ENCODE data around the gene ACP5. TPM values are rescaled to one million over a fixed set of nuclear protein-coding genes. Genes with fewer than 3 reads are reported as not detected.
A peak's percentile ranks its signal among the peaks of the same experiment; 100 is the strongest.

ACP5 gene
- total RNA-seq, 1 donor from 2014 or later, result 3.1 TPM

DNA sequence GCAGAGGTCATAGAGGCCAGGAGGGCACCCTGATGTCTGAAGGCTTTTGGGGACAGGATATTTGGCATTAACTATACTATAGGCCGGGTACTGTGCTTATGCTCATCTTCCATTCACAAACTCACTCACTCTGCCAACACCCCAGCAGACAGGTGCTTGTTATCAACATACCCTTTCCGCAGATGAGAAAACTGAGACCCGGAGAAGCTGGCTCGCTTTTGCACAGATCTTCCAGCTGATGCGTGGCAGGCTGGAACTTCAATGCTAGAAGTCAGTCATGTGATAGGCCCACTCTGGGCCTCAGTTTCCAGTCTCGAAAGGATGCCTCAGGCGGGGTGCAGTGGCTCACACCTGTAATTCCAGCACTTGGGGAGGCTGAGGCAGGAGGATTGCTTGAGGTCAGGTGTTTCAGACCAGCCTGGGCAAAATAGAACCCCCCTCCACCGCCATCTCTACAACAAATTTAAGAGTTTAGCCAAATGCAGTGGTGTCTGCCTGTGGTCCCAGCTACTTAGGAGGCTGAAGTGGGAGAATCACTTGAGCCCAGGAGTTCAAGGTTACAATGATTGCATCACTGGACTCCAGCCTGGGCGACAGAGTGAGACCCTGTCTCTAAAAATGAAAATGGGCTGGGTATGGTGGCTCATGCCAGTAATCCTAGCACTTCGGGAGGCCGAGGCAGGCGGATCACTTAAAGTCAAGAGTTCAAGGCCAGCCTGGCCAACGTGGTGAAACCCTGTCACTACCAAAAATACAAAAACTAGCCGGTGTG lies 29.3 kb downstream of the ACP5 start:
- Histone ChIP-seq H3K9me3 (replicated peaks) (no peaks in the 10 kb centered on the region), H3K4me3 (no peak overlapping the region), H3K4me1 (no peaks in the 10 kb centered on the region), H3K27me3 (ENCODE audit: low read depth) (no peaks in the 10 kb centered on the region), H3K27ac (replicated peaks) (no peak overlapping the region), H3K36me3 (peaks cover 12% of the 10 kb centered on the region)
- no peak for DNase-seq
- TF ChIP-seq, protein P1, sequence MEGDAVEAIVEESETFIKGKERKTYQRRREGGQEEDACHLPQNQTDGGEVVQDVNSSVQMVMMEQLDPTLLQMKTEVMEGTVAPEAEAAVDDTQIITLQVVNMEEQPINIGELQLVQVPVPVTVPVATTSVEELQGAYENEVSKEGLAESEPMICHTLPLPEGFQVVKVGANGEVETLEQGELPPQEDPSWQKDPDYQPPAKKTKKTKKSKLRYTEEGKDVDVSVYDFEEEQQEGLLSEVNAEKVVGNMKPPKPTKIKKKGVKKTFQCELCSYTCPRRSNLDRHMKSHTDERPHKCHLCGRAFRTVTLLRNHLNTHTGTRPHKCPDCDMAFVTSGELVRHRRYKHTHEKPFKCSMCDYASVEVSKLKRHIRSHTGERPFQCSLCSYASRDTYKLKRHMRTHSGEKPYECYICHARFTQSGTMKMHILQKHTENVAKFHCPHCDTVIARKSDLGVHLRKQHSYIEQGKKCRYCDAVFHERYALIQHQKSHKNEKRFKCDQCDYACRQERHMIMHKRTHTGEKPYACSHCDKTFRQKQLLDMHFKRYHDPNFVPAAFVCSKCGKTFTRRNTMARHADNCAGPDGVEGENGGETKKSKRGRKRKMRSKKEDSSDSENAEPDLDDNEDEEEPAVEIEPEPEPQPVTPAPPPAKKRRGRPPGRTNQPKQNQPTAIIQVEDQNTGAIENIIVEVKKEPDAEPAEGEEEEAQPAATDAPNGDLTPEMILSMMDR (IDR thresholded peaks at IDR 0.05; ENCODE audit: borderline replicate concordance), result no peak
- intact Hi-C loops (cut with micrococcal nuclease), result no loop called here

DNA sequence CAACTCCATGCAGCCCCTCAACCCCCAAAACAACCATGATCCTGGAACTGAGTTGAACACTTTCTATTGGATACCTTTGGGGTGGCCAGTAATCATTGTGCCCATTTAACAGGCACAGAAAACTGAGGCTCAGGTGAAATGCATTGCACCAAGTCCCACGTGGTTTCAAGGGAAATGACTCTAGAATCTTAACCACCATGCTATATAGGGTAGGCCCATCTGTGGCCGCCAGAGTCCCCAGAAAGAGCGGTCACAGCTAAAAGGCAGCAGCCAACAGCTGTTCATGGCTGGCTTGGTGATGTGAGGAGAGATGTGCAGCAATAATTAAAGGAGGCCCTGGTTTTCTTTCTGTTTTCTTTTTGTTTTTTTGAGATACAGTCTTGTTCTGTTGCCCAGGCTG lies 36.2 kb downstream of the ACP5 start:
- intact Hi-C loops (cut with micrococcal nuclease), result no loop called here
- H3K36me3 ChIP-seq, result no peaks in the 10 kb centered on the region
- H3K4me3 ChIP-seq, result no peak overlapping the region
- peaks cover 18% of the 10 kb centered on the region for H3K27me3 ChIP-seq (ENCODE audit: low read depth)
- DNase-seq, result no peak
- H3K27ac ChIP-seq (replicated peaks), result no peak overlapping the region
- TF ChIP-seq, protein P1 (IDR thresholded peaks at IDR 0.05; ENCODE audit: borderline replicate concordance), result no peak
- peaks cover 17% of the 10 kb centered on the region for H3K4me1 ChIP-seq
- H3K9me3 ChIP-seq (replicated peaks), result no peaks in the 10 kb centered on the region

DNA sequence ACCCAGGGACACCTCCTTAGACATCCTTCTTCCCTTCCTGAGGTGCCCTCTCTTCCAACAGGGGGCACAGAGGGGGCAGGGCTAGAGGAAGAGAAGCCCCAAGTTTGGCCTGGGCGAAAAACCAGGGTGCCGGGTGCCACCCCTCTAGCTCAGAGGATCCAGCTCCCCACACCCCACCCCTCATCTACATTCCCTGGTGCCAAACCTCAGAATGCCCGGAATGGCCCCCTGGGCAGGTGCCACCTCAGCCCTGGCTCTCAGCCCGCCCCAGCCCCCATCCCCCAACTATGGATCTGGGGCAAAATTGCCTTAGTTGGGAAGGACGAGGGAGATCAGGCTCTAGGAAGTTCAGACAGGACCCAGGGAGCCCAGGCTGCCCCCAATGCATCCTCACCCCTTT lies 36.8 kb downstream of the ACP5 start:
- intact Hi-C loops (cut with micrococcal nuclease), result no loop called here
- Histone ChIP-seq H3K9me3 (replicated peaks) (no peaks in the 10 kb centered on the region), H3K4me3 (peak overlapping the region; percentile 62), H3K4me1 (peaks cover 20% of the 10 kb centered on the region), H3K27me3 (ENCODE audit: low read depth) (peaks cover 18% of the 10 kb centered on the region), H3K27ac (replicated peaks) (peak overlapping the region; percentile 80), H3K36me3 (no peaks in the 10 kb centered on the region)
- TF ChIP-seq, protein P1 (IDR thresholded peaks at IDR 0.05; ENCODE audit: borderline replicate concordance), result no peak
- DNase-seq, result no peak

DNA sequence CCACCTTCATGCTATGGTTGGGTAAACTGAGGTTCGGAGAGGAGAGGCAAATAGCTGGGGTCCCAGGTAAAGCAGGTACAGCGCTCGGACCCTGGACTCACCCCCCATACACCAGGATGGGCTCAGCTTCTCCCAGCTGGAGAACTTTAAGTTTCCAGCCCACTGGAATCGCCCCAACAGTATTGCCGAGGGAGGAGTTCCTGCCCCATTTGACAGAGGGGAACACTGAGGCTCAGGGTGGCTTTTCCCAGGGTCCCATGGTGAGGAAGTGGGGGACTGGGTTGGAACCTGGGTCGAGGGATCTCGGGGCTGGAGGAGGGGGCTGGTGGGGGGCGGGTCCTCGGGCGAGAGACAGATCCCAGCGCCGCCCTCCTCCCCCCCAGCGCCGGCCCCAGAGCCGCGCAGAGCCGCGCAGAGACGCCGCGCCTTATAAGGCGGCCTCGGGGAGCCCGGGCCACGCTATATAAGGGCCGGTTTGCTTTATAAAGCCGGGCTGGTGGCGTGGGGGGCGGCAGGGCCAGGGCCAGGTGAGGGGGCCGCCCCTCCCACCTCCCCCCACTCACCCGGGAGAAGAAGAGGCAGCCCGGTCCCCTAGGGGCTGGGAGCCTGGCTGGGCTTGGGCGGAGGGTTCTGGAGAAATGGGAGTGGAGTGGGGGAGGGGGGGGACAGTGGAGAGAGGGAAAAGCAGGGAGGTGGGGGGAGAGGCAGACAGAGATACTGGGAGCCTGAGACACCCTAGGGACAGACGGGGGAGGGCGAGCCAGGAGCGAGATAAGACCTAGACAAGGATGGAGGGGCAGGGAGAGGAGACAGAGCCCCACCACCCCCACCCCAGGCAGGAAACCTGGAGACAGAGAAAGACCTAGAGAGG lies 37.7 kb downstream of the ACP5 start:
- no peaks in the 10 kb centered on the region for H3K36me3 ChIP-seq
- DNase-seq, result peak; percentile 28
- H3K4me1 ChIP-seq, result peaks cover 27% of the 10 kb centered on the region
- TF ChIP-seq, protein P1 (IDR thresholded peaks at IDR 0.05; ENCODE audit: borderline replicate concordance), result no peak
- peak overlapping the region; percentile 62 for H3K4me3 ChIP-seq
- H3K27ac ChIP-seq (replicated peaks), result peak overlapping the region; percentile 80
- peaks cover 18% of the 10 kb centered on the region for H3K27me3 ChIP-seq (ENCODE audit: low read depth)
- intact Hi-C loops (cut with micrococcal nuclease), result no loop called here
- H3K9me3 ChIP-seq (replicated peaks), result no peaks in the 10 kb centered on the region

DNA sequence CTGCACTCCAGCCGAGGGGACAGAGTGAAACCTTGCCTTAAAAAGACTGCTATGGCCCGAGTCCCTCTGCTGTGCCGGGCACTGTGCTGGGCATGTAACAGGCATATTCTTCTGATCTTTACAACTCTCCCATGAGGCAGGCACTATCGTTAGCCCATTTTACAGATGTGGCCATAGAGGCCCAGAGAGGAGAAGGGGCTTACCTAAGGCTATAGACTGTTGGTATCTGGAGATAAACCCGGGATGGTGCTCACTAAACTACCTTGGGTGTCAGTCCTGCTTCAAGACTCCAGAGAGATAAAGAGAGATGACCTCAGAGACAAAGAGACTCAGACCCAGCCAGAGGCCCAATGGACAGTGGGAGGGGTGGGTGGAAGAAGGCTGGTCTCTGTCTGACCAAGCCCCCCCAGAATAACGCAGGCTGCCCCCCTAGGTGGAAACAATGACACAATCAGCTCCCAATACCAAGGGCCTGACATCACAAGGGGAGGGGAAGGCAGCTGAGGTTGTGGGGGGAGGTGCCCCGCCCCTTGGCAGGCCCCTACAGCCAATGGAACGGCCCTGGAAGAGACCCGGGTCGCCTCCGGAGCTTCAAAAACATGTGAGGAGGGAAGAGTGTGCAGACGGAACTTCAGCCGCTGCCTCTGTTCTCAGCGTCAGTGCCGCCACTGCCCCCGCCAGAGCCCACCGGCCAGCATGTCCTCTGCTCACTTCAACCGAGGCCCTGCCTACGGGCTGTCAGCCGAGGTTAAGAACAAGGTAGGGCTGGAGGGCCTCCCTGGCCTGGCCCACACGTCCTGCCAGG lies 39.0 kb downstream of the ACP5 start, which contains the start of gene CNN1:
Gene CNN1, plus strand, starts transcription at position 620 of the 805 bp plus-strand sequence. Its CDS starts 77 bp downstream, at position 697.
- Histone ChIP-seq H3K9me3 (replicated peaks) (no peaks in the 10 kb centered on the region), H3K4me3 (peak within 1 kb of the TSS; percentile 62), H3K27me3 (ENCODE audit: low read depth) (peaks cover 18% of the 10 kb centered on the region), H3K27ac (replicated peaks) (peak within 1 kb of the TSS; percentile 80), H3K4me1 (peaks cover 27% of the 10 kb centered on the region), H3K36me3 (no peaks in the 10 kb centered on the region)
- peak; percentile 66 for DNase-seq
- TF ChIP-seq, protein P1 (IDR thresholded peaks at IDR 0.05; ENCODE audit: borderline replicate concordance), result no peak
- intact Hi-C loops (cut with micrococcal nuclease), result no loop called here
